Thyroid gland (tissue), 4 donors: Measurements from ENCODE around the gene ADGRF4. TPM values are rescaled to one million over a fixed set of nuclear protein-coding genes. Genes with fewer than 3 reads are reported as not detected.

Experiments
- DNase-seq, 2 donors: peaks; one replicate each; pipeline ENCODE4 v3.0.0-alpha.2; 2019
- H3K27ac ChIP-seq, 3 donors: fragments of 200-600 bp; sonication (generic); 1 replicate in 2 of 3; 2 replicates in 1 of 3; pipeline ENCODE4 v1.5.1; 2016 to 2019; ENCODE audit warnings: mild to moderate bottlenecking in 1 of 3, moderate library complexity in 1 of 3
- H3K27me3 ChIP-seq: fragments of 200-600 bp; sonication (generic); one replicate; pipeline ENCODE4 v1.5.1; 2019
- H3K36me3 ChIP-seq, 2 donors: fragments of 200-600 bp; sonication (generic); one replicate each; pipeline ENCODE4 v1.5.1; 2016 to 2019
- H3K4me1 ChIP-seq, 2 donors: fragments of 200-600 bp; sonication (generic); one replicate each; pipeline ENCODE4 v1.5.1; 2017 to 2019
- H3K4me3 ChIP-seq, 3 donors: fragments of 200-600 bp; sonication (generic); replicated peaks in 1 of 3; 1 replicate in 2 of 3; 2 replicates in 1 of 3; pipeline ENCODE4 v1.5.1; 2016; ENCODE audit warnings: mild to moderate bottlenecking in 1 of 3
- H3K9me3 ChIP-seq: fragments of 200-600 bp; sonication (generic); one replicate; pipeline ENCODE4 v1.5.1; 2017
- POLR2A ChIP-seq, 2 donors: fragments of 450-650 bp; IDR thresholded peaks; one replicate each; pipeline ENCODE4 v1.6.1; 2017; ENCODE audit warnings: antibody characterized with exemption in 2 of 2, mild to moderate bottlenecking in 2 of 2, moderate library complexity in 1 of 2
- WGBS, 2 donors: methylation state at CpG; one replicate each; pipeline ENCODE4 v1.1.5; 2017; 5-methylcytosine and 5-hydroxymethylcytosine counted together
- intact Hi-C: fragments of 100-400 bp; cut with DNase I; formaldehyde crosslinking; loops from one replicate; pipeline ENCODE4 v1.15.1; 2023
- total RNA-seq, 4 donors: library from RNA; depleted of rRNA; stranded (reverse); fragments of >200 nt; gene quantifications; one replicate each; pipeline ENCODE4 v1.2.3, GENCODE V29; 2016
- TF ChIP-seq, protein P1 (sequence below), 6 experiments: fragments of 200-600 bp in 3 of 6; fragments of 450-650 bp in 3 of 6; sonication (generic) in 3 of 6; IDR thresholded peaks; one replicate each; pipeline ENCODE4 v1.5.1; 2016 to 2019; ENCODE audit warnings: antibody characterized with exemption in 6 of 6, mild to moderate bottlenecking in 2 of 6, inconsistent platforms in 1 of 6, moderate library complexity in 1 of 6

The ADGRF4 gene
- total RNA-seq, 4 donors from 2014 or later: 0.13 TPM; not detected in 3

DNA sequence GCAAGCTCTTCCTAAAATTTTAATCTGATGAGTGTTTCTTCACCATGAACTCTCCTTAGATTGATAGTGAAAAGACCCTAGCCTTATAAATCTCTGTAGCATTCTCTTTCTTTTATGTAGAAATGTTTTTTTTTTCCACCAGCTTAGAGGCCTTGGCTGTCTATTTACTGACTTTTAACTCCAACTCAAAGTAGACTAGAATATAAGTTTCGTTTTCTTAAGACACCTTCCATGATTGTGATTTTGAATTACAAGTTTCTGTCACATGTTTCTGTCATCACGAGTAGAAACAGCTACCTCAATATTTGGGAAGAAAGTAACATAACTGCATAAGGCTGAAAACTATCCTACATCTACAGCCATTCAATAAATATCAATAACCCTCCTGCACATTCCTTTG is 17.8 kb downstream of the ADGRF4 start:
- intact Hi-C loops: no loop called here
- H3K4me3 ChIP-seq: no peak overlapping the region
- H3K36me3 ChIP-seq: no peaks in the 10 kb centered on the region
- no peaks in the 10 kb centered on the region for H3K4me1 ChIP-seq
- DNase-seq: no peak
- TF ChIP-seq, protein P1, sequence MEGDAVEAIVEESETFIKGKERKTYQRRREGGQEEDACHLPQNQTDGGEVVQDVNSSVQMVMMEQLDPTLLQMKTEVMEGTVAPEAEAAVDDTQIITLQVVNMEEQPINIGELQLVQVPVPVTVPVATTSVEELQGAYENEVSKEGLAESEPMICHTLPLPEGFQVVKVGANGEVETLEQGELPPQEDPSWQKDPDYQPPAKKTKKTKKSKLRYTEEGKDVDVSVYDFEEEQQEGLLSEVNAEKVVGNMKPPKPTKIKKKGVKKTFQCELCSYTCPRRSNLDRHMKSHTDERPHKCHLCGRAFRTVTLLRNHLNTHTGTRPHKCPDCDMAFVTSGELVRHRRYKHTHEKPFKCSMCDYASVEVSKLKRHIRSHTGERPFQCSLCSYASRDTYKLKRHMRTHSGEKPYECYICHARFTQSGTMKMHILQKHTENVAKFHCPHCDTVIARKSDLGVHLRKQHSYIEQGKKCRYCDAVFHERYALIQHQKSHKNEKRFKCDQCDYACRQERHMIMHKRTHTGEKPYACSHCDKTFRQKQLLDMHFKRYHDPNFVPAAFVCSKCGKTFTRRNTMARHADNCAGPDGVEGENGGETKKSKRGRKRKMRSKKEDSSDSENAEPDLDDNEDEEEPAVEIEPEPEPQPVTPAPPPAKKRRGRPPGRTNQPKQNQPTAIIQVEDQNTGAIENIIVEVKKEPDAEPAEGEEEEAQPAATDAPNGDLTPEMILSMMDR (IDR thresholded peaks at IDR 0.05): no peak
- no peak for TF ChIP-seq POLR2A (IDR thresholded peaks at IDR 0.05)
- no peaks in the 10 kb centered on the region for H3K9me3 ChIP-seq
- H3K27ac ChIP-seq: no peak overlapping the region
- WGBS, 2 donors: 68 to 75% methylated on average over 2 of the region's 2 CpGs
- no peaks in the 10 kb centered on the region for H3K27me3 ChIP-seq

DNA sequence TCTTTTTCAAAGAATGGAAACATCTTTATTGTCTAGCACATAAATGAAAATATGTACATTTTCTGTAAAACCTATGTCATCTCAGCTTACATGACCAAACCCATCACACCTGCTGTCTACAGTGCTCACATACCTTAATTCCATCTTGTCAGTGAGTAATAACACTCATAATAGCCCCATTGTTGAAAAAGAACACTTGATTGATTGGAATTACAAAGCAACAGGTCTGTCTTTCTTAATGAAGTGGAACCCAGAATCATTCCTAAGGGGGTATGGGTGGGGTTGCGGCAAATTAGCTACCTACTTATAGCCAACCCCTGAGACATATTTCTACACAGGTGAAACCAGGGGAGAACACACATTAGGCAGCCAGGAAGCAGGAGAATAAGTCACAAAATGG is 20.2 kb downstream of the ADGRF4 start:
- intact Hi-C loops: no loop called here
- no peak for DNase-seq
- 0% methylated on average over 1 of the region's 1 CpG for WGBS, 2 donors
- H3K27ac ChIP-seq: no peak overlapping the region
- H3K9me3 ChIP-seq: no peaks in the 10 kb centered on the region
- TF ChIP-seq, protein P1 (IDR thresholded peaks at IDR 0.05): no peak
- no peak for TF ChIP-seq POLR2A (IDR thresholded peaks at IDR 0.05)
- H3K27me3 ChIP-seq: no peaks in the 10 kb centered on the region
- no peaks in the 10 kb centered on the region for H3K4me1 ChIP-seq
- H3K36me3 ChIP-seq: no peaks in the 10 kb centered on the region
- H3K4me3 ChIP-seq: no peak overlapping the region

GRCh38 chr6:47721189-47721588 is 22.8 kb downstream of the ADGRF4 start:
- DNase-seq: no peak
- H3K36me3 ChIP-seq: no peaks in the 10 kb centered on the region
- TF ChIP-seq, protein P1 (IDR thresholded peaks at IDR 0.05): no peak
- TF ChIP-seq POLR2A (IDR thresholded peaks at IDR 0.05): no peak
- no peaks in the 10 kb centered on the region for H3K4me1 ChIP-seq
- no peaks in the 10 kb centered on the region for H3K27me3 ChIP-seq
- H3K9me3 ChIP-seq: no peaks in the 10 kb centered on the region
- 93% methylated on average over 4 of the region's 4 CpGs for WGBS, 2 donors
- no peak overlapping the region for H3K4me3 ChIP-seq
- no peak overlapping the region for H3K27ac ChIP-seq
- intact Hi-C loops: no loop called here

GRCh38 chr6:47722194-47722593 is 23.8 kb downstream of the ADGRF4 start:
- intact Hi-C loops: no loop called here
- H3K36me3 ChIP-seq: no peaks in the 10 kb centered on the region
- WGBS, 2 donors: 91 to 92% methylated on average over 3 of the region's 3 CpGs

GRCh38 chr6:47724300-47724699 is 25.9 kb downstream of the ADGRF4 start:
- intact Hi-C loops: no loop called here
- TF ChIP-seq POLR2A (IDR thresholded peaks at IDR 0.05): no peak
- TF ChIP-seq, protein P1 (IDR thresholded peaks at IDR 0.05): no peak
- H3K27ac ChIP-seq: no peak overlapping the region
- no peak for DNase-seq
- H3K27me3 ChIP-seq: no peaks in the 10 kb centered on the region
- WGBS, 2 donors: 95 to 96% methylated on average over 2 of the region's 2 CpGs
- no peaks in the 10 kb centered on the region for H3K4me1 ChIP-seq
- H3K36me3 ChIP-seq: no peaks in the 10 kb centered on the region
- H3K9me3 ChIP-seq: no peaks in the 10 kb centered on the region
- H3K4me3 ChIP-seq: no peak overlapping the region

More at GRCh38 chr6:47722194-47722593, 23.8 kb downstream of the ADGRF4 start:
- Histone ChIP-seq H3K27ac (no peak overlapping the region), H3K4me3 (no peak overlapping the region), H3K4me1 (no peaks in the 10 kb centered on the region), H3K9me3 (no peaks in the 10 kb centered on the region), H3K27me3 (no peaks in the 10 kb centered on the region)
- no peak for TF ChIP-seq POLR2A (IDR thresholded peaks at IDR 0.05)
- TF ChIP-seq, protein P1 (IDR thresholded peaks at IDR 0.05): no peak
- DNase-seq: no peak
